ENCODE data around the gene ANKRD36B. TPM values are rescaled to one million over a fixed set of nuclear protein-coding genes. Genes with fewer than 3 reads are reported as not detected.

The ANKRD36B gene
- total RNA-seq: 17.8 and 20.7 TPM in 2 replicates

DNA sequence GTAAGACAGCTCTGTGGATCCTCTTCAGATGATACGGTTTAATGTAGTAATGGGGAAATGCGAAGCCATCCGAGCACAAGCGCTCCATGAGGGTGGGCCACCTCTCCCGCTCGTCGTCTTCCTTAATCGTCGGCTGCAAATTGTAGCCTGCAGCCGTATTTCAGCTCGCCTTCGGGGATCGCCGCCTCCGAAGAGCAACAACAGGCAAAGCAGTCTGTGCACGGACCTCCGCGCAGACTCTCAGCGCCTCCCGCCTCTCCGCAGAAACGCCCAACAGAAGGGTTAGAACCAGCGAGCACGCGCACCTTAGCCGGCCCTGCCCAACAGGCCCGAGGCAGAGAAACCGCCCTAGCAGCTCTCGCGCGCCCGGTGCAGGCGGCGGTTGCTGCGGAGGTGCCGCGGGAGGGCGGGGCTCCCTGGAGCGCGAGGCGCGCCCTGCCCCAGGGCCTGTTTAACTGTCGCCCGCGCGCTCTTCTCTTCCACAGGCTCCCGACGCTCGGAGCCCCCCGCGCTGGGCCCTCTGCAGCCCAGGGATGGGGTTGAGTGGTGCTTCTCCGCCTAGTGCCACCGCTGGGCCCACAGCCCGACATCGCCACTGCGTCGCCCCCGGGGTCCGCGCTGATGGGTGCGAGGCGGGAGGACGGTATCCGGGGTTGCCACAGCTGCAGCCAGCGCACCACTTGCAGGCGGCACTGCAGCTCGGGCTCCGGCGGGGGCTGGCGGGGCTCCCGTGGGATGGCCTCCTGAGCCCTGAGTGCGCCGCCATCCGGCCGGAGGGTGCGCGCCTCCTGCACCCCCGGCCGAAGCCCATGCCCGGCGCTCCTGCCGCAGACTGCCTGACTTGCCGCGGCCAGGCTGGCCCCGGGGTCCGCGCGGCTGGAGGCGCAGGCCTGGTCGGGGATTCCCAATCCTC, at the start of gene ANKRD36B:
Gene ANKRD36B (minus strand): TSS at position 280 of the 913 bp plus-strand sequence. CDS start 192 bp downstream, at position 88.

Other genes with a start within 250 kb of the ANKRD36B start
- 469 and 573 TPM in 2 replicates for gene COX5B, start 56.2 kb upstream of the ANKRD36B start, total RNA-seq
- 42.8 and 51.1 TPM in 2 replicates for gene ACTR1B, start 74.2 kb upstream of the ANKRD36B start, total RNA-seq
- 0.85 and 1.5 TPM in 2 replicates for gene C2orf92, start 79.8 kb upstream of the ANKRD36B start, total RNA-seq
- gene ZAP70, start 123.7 kb upstream of the ANKRD36B start, total RNA-seq: not detected in 2 replicates